ENCODE results near the gene ABTB1. TPM values are rescaled to one million over a fixed set of nuclear protein-coding genes. Genes with fewer than 3 reads are reported as not detected.
A peak's percentile ranks its signal among the peaks of the same experiment; 100 is the strongest.

ABTB1 gene
- total and polyA plus RNA-seq, 4 donors = 9.7 to 14.1 (median 10.9) TPM

DNA sequence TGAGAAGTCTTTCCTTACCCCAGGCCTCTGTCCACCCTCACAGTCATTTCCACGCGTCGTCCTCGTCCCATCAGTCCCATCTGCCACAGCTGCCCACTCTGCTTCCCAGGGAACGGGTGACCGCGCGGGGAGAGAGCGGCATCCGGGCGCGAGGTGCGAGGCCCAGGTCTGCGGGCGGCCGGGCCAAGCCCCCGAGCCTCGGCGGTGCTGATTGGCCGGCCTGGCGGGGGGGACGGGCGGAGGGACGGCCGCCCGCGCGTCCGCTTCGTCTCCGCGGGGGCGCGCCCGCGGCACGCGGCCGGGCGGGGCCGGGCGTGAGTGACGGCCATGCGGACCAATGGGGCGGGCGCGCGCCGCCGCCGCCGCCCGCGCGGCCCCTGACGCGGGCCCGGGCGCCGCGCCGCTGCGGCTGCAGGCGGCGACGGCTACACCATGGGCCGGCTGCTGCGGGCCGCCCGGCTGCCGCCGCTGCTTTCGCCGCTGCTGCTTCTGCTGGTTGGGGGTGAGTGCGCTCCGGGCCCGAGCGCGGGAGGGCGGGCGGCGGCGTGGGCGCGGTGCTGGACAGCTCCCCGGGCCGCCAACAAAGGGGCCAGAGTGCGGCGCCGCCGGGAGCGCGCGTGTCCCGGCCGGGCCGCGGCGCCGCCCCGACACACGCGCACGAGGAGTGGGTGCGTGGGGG lies 43.8 kb upstream of the ABTB1 start, which contains the start of gene PODXL2:
TSS of gene PODXL2 (plus strand) at position 398 of the 679 bp plus-strand sequence. CDS start at position 433, 35 bp downstream.
- Histone ChIP-seq H3K9ac (ENCODE audit: low read depth in 1 of 2, low read length in 2 of 2) (no peak within 1 kb of the TSS), H3K4me1 (ENCODE audit: control insufficient read depth in 4 of 4, insufficient read depth in 4 of 4, low read length in 3 of 4) (peaks cover 4 to 10% (median 6%) of the 10 kb centered on the region in 4 donors), H3K27ac (ENCODE audit: low read depth in 1 of 2, low read length in 2 of 2) (no peak within 1 kb of the TSS), H3K9me3 (ENCODE audit: control insufficient read depth in 4 of 4, low read length in 3 of 4) (no peaks in the 10 kb centered on the region), H3K4me3 (ENCODE audit: low read depth in 1 of 3, low read length in 3 of 3) (peak within 1 kb of the TSS in 2 of 3 donors; percentile 50 to 52), H3K36me3 (ENCODE audit: control insufficient read depth in 4 of 4, insufficient read depth in 3 of 4, low read depth in 1 of 4, low read length in 3 of 4) (no peaks in the 10 kb centered on the region), H3K27me3 (ENCODE audit: control insufficient read depth in 4 of 4, insufficient read depth in 4 of 4, low read length in 3 of 4) (peaks cover 0 to 5% (median 0%) of the 10 kb centered on the region in 4 donors)
- WGBS = 10% methylated on average over 105 of the region's 105 CpGs
- DNase-seq (ENCODE audit: low spot score) = peak; percentile 49
- TF ChIP-seq, protein P1, sequence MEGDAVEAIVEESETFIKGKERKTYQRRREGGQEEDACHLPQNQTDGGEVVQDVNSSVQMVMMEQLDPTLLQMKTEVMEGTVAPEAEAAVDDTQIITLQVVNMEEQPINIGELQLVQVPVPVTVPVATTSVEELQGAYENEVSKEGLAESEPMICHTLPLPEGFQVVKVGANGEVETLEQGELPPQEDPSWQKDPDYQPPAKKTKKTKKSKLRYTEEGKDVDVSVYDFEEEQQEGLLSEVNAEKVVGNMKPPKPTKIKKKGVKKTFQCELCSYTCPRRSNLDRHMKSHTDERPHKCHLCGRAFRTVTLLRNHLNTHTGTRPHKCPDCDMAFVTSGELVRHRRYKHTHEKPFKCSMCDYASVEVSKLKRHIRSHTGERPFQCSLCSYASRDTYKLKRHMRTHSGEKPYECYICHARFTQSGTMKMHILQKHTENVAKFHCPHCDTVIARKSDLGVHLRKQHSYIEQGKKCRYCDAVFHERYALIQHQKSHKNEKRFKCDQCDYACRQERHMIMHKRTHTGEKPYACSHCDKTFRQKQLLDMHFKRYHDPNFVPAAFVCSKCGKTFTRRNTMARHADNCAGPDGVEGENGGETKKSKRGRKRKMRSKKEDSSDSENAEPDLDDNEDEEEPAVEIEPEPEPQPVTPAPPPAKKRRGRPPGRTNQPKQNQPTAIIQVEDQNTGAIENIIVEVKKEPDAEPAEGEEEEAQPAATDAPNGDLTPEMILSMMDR (IDR thresholded peaks at IDR 0.05; ENCODE audit: low read depth, low read length, missing input control) = no peak
- TF ChIP-seq, protein P2, sequence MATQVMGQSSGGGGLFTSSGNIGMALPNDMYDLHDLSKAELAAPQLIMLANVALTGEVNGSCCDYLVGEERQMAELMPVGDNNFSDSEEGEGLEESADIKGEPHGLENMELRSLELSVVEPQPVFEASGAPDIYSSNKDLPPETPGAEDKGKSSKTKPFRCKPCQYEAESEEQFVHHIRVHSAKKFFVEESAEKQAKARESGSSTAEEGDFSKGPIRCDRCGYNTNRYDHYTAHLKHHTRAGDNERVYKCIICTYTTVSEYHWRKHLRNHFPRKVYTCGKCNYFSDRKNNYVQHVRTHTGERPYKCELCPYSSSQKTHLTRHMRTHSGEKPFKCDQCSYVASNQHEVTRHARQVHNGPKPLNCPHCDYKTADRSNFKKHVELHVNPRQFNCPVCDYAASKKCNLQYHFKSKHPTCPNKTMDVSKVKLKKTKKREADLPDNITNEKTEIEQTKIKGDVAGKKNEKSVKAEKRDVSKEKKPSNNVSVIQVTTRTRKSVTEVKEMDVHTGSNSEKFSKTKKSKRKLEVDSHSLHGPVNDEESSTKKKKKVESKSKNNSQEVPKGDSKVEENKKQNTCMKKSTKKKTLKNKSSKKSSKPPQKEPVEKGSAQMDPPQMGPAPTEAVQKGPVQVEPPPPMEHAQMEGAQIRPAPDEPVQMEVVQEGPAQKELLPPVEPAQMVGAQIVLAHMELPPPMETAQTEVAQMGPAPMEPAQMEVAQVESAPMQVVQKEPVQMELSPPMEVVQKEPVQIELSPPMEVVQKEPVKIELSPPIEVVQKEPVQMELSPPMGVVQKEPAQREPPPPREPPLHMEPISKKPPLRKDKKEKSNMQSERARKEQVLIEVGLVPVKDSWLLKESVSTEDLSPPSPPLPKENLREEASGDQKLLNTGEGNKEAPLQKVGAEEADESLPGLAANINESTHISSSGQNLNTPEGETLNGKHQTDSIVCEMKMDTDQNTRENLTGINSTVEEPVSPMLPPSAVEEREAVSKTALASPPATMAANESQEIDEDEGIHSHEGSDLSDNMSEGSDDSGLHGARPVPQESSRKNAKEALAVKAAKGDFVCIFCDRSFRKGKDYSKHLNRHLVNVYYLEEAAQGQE (IDR thresholded peaks at IDR 0.05) = peak; percentile 93
- TF ChIP-seq, protein P3, sequence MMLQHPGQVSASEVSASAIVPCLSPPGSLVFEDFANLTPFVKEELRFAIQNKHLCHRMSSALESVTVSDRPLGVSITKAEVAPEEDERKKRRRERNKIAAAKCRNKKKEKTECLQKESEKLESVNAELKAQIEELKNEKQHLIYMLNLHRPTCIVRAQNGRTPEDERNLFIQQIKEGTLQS (IDR thresholded peaks at IDR 0.05) = no peak

DNA sequence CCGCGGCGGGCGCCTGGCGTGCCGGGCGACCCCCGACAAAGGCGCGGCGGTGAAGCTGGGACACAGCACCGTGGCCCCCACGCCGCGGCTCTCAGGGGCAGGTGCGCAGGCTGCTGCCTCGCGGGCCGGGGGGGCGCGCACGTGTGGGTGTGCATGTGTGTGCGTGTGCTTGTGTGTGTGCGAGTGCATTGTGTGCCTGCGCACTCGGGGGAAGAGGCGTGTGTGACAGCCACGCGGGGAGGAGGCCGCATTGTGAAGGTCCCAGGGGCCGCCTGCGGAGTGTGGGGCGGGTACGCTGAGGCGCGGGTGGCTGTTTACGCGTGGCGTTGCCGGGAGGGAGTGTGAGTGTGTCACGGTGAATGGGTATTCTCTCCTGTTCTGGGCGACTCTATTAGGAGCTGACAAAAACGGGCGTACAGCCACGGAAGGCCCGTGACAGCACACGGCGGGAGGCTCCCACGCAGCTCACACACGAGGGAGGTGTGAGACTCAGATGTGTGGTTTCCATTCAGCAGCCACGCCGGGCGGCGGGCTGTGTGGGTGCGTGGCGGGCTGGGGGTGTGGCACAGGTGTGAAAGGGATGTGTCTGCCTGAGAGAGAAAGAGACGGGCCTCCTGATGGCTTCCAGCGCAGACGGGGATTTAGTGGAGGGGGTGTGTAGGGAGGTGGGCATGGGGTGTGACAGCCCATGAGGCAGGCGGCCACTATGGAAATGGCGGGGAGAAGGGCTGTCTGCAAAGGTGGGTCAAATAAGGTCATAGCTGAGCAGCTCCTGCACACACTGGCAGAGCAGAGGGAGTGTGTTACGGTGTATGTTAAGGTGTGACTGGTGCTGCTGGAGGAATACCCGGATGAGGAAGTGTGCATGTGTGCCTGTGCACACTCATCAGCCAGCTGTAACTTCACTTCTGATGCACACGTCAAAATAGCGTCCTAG lies 43.0 kb upstream of the ABTB1 start:
- no peak for DNase-seq (ENCODE audit: low spot score)
- Histone ChIP-seq H3K27me3 (ENCODE audit: control insufficient read depth in 4 of 4, insufficient read depth in 4 of 4, low read length in 3 of 4) (peaks cover 0 to 5% (median 0%) of the 10 kb centered on the region in 4 donors), H3K9ac (ENCODE audit: low read depth in 1 of 2, low read length in 2 of 2) (no peak overlapping the region), H3K27ac (ENCODE audit: low read depth in 1 of 2, low read length in 2 of 2) (no peak overlapping the region), H3K36me3 (ENCODE audit: control insufficient read depth in 4 of 4, insufficient read depth in 3 of 4, low read depth in 1 of 4, low read length in 3 of 4) (no peaks in the 10 kb centered on the region), H3K4me3 (ENCODE audit: low read depth in 1 of 3, low read length in 3 of 3) (peak overlapping the region in 2 of 3 donors; percentile 50 to 52), H3K4me1 (ENCODE audit: control insufficient read depth in 4 of 4, insufficient read depth in 4 of 4, low read length in 3 of 4) (peaks cover 4 to 10% (median 6%) of the 10 kb centered on the region in 4 donors), H3K9me3 (ENCODE audit: control insufficient read depth in 4 of 4, low read length in 3 of 4) (no peaks in the 10 kb centered on the region)
- TF ChIP-seq HNF4G (IDR thresholded peaks at IDR 0.05) (no peak), YY1 (IDR thresholded peaks at IDR 0.05) (no peak), JUND (IDR thresholded peaks at IDR 0.05) (no peak), NR2F2 (IDR thresholded peaks at IDR 0.05) (no peak), FOXA2 (IDR thresholded peaks at IDR 0.05) (no peak), GABPA (IDR thresholded peaks at IDR 0.05 in 1 of 2, conservative IDR thresholded peaks at IDR 0.05 in 1 of 2) (no peak)
- TF ChIP-seq, protein P1 (IDR thresholded peaks at IDR 0.05; ENCODE audit: low read depth, low read length, missing input control) = no peak
- TF ChIP-seq, protein P4, sequence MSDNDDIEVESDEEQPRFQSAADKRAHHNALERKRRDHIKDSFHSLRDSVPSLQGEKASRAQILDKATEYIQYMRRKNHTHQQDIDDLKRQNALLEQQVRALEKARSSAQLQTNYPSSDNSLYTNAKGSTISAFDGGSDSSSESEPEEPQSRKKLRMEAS (IDR thresholded peaks at IDR 0.05) = no peak
- whole genome bisulfite sequencing = 30% methylated on average over 65 of the region's 65 CpGs

Measured in liver (tissue), 9 donors.